ENCODE measurements around the gene NME7.

DNA sequence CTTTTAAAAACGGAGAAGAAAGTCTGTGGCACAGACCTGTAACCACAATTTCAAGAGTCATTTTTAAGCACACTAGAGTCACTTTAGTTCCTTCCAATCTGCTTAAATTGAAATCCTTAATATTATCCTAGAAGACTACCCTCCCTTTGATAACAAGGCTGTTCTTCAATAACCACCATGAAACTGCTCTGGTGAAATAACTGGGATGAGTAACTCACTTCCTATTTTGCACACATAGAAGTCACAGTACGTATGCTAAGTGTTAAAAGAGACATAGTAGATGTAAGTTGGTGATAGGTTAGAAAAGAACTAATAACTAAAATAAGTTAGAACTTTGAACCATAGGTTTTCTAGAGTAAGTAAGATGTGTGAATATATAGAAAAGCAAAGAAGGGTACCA is 107.8 kb downstream of the NME7 start:
- TF ChIP-seq, protein P1, sequence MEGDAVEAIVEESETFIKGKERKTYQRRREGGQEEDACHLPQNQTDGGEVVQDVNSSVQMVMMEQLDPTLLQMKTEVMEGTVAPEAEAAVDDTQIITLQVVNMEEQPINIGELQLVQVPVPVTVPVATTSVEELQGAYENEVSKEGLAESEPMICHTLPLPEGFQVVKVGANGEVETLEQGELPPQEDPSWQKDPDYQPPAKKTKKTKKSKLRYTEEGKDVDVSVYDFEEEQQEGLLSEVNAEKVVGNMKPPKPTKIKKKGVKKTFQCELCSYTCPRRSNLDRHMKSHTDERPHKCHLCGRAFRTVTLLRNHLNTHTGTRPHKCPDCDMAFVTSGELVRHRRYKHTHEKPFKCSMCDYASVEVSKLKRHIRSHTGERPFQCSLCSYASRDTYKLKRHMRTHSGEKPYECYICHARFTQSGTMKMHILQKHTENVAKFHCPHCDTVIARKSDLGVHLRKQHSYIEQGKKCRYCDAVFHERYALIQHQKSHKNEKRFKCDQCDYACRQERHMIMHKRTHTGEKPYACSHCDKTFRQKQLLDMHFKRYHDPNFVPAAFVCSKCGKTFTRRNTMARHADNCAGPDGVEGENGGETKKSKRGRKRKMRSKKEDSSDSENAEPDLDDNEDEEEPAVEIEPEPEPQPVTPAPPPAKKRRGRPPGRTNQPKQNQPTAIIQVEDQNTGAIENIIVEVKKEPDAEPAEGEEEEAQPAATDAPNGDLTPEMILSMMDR (IDR thresholded peaks at IDR 0.05 in 8 of 11, conservative IDR thresholded peaks at IDR 0.05 in 3 of 11), result no peak
- no peak for TF ChIP-seq POLR2A (IDR thresholded peaks at IDR 0.05)
